AG20443 (cell line): ENCODE results near the gene GSDME.
"Not testable (repeated sequence)": the region's sequence is repeated elsewhere in the genome, so short reads cannot be mapped to it uniquely, and the experiment has no call there.

Experiments
- DNase-seq: peaks from one replicate; pipeline ENCODE4 v3.0.0; 2012; ENCODE audit warnings: low spot score, mixed read lengths

GSDME gene

GRCh38 chr7:24741679-24742505, 15.4 kb downstream of the GSDME start:
- DNase-seq = peak; percentile 95

- no peak for DNase-seq
These were observed 16.4 kb downstream of the GSDME start for GRCh38 chr7:24740871-24741270.

GRCh38 chr7:24739306-24739705, 18.0 kb downstream of the GSDME start:
- DNase-seq = no peak

GRCh38 chr7:24738577-24738976, 18.7 kb downstream of the GSDME start:
- DNase-seq = no peak

- DNase-seq = no peak
These were observed 20.0 kb downstream of the GSDME start for GRCh38 chr7:24737281-24737680.

GRCh38 chr7:24735594-24735993, 21.7 kb downstream of the GSDME start:
- DNase-seq = not testable (repeated sequence)

- no peak for DNase-seq
These were observed 23.0 kb downstream of the GSDME start for GRCh38 chr7:24734306-24734705.

GRCh38 chr7:24733414-24734060, 23.7 kb downstream of the GSDME start:
- no peak for DNase-seq

GRCh38 chr7:24732646-24733413, 24.4 kb downstream of the GSDME start:
- DNase-seq = peak; percentile 71

- DNase-seq = no peak
These were observed 26.0 kb downstream of the GSDME start for GRCh38 chr7:24731313-24731712.

- no peak for DNase-seq
These were observed 27.3 kb downstream of the GSDME start for GRCh38 chr7:24730018-24730369.

GRCh38 chr7:24729365-24730017, 27.8 kb downstream of the GSDME start:
- DNase-seq = no peak

GRCh38 chr7:24728503-24729364, 28.5 kb downstream of the GSDME start:
- DNase-seq = peak; percentile 62

GRCh38 chr7:24728121-24728500, 29.2 kb downstream of the GSDME start:
- DNase-seq = no peak

GRCh38 chr7:24727154-24728120, 29.8 kb downstream of the GSDME start:
- peak; percentile 47 for DNase-seq

- DNase-seq = no peak
These were observed 31.6 kb downstream of the GSDME start for GRCh38 chr7:24725554-24726241.

GRCh38 chr7:24724451-24725190, 32.6 kb downstream of the GSDME start:
- DNase-seq = no peak

- no peak for DNase-seq
These were observed 34.1 kb downstream of the GSDME start for GRCh38 chr7:24723178-24723530.
